Neuron (in vitro differentiated cells): ENCODE results near the gene CYS1.
A peak's percentile ranks its signal among the peaks of the same experiment; 100 is the strongest.

Experiments
- H2AFZ ChIP-seq: one replicate; pipeline ENCODE4 v1.6.1; 2013; ENCODE audit warnings: low read depth, mild to moderate bottlenecking, inconsistent platforms, low read length, moderate library complexity
- H3K27me3 ChIP-seq: one replicate; pipeline ENCODE4 v1.6.1; 2013; ENCODE audit warnings: low read length; ENCODE audit not compliant: insufficient read depth
- H3K36me3 ChIP-seq: one replicate; pipeline ENCODE4 v1.6.1; 2013; ENCODE audit warnings: low read length; ENCODE audit not compliant: insufficient read depth
- H3K4me1 ChIP-seq: one replicate; pipeline ENCODE4 v1.6.1; 2013; ENCODE audit warnings: low read length; ENCODE audit not compliant: insufficient read depth
- H3K4me3 ChIP-seq: 2 replicates; pipeline ENCODE4 v1.5.1; 2013; ENCODE audit warnings: mild to moderate bottlenecking, low read length, moderate library complexity
- H3K9me3 ChIP-seq: one replicate; pipeline ENCODE4 v1.6.1; 2013; ENCODE audit warnings: low read length

CYS1 gene

GRCh38 chr2:10079870-10080535, at the start of gene CYS1:
Gene CYS1, minus strand, starts transcription at chr2:10080411. Its CDS starts 188 bp downstream, at chr2:10080223.
- Histone ChIP-seq H3K27me3 (peaks cover 64% of the 10 kb centered on the region), H3K9me3 (peaks cover 3% of the 10 kb centered on the region), H3K4me3 (peak within 1 kb of the TSS; percentile 25), H2AFZ (peak within 1 kb of the TSS; percentile 49), H3K36me3 (no peaks in the 10 kb centered on the region), H3K4me1 (peaks cover 6% of the 10 kb centered on the region)

- peaks cover 11% of the 10 kb centered on the region for H3K4me1 ChIP-seq
- no peak overlapping the region for H3K4me3 ChIP-seq
- no peaks in the 10 kb centered on the region for H3K9me3 ChIP-seq
- H3K36me3 ChIP-seq = peaks cover 69% of the 10 kb centered on the region
- no peaks in the 10 kb centered on the region for H3K27me3 ChIP-seq
- H2AFZ ChIP-seq = no peak overlapping the region
Measured at GRCh38 chr2:10129490-10129889, 49.3 kb upstream of the CYS1 start.

- Histone ChIP-seq H2AFZ (no peak overlapping the region), H3K36me3 (peaks cover 73% of the 10 kb centered on the region), H3K9me3 (no peaks in the 10 kb centered on the region), H3K4me1 (peaks cover 19% of the 10 kb centered on the region), H3K27me3 (no peaks in the 10 kb centered on the region), H3K4me3 (no peak overlapping the region)
Measured at GRCh38 chr2:10128420-10128819, 48.2 kb upstream of the CYS1 start.

- Histone ChIP-seq H3K36me3 (peaks cover 58% of the 10 kb centered on the region), H3K9me3 (no peaks in the 10 kb centered on the region), H3K4me3 (no peak overlapping the region), H3K27me3 (no peaks in the 10 kb centered on the region), H3K4me1 (peaks cover 26% of the 10 kb centered on the region), H2AFZ (no peak overlapping the region)
Measured at GRCh38 chr2:10126632-10127026, 46.4 kb upstream of the CYS1 start.

- Histone ChIP-seq H3K36me3 (peaks cover 54% of the 10 kb centered on the region), H2AFZ (no peak overlapping the region), H3K4me3 (no peak overlapping the region), H3K27me3 (no peaks in the 10 kb centered on the region), H3K4me1 (peaks cover 28% of the 10 kb centered on the region), H3K9me3 (no peaks in the 10 kb centered on the region)
Measured at GRCh38 chr2:10125842-10126631, 45.8 kb upstream of the CYS1 start.

- Histone ChIP-seq H3K36me3 (peaks cover 44% of the 10 kb centered on the region), H3K27me3 (no peaks in the 10 kb centered on the region), H3K9me3 (no peaks in the 10 kb centered on the region), H3K4me3 (peak overlapping the region; percentile 87), H3K4me1 (peaks cover 30% of the 10 kb centered on the region), H2AFZ (no peak overlapping the region)
Measured at GRCh38 chr2:10124538-10125045, 44.4 kb upstream of the CYS1 start.

- H3K27me3 ChIP-seq = no peaks in the 10 kb centered on the region
- peak overlapping the region; percentile 49 for H2AFZ ChIP-seq
- peaks cover 31% of the 10 kb centered on the region for H3K36me3 ChIP-seq
Measured at GRCh38 chr2:10123281-10123680, 43.1 kb upstream of the CYS1 start.

GRCh38 chr2:10122500-10123280, 42.5 kb upstream of the CYS1 start, which contains the start of gene RRM2:
Gene RRM2, plus strand, starts transcription at chr2:10122739. Its CDS starts 60 bp downstream, at chr2:10122799.
- Histone ChIP-seq H3K27me3 (no peaks in the 10 kb centered on the region), H2AFZ (peak within 1 kb of the TSS; percentile 49), H3K36me3 (peaks cover 26% of the 10 kb centered on the region), H3K9me3 (no peaks in the 10 kb centered on the region), H3K4me1 (peaks cover 25% of the 10 kb centered on the region), H3K4me3 (peak within 1 kb of the TSS; percentile 87)

More at GRCh38 chr2:10123281-10123680, 43.1 kb upstream of the CYS1 start:
- peaks cover 25% of the 10 kb centered on the region for H3K4me1 ChIP-seq
- H3K9me3 ChIP-seq = no peaks in the 10 kb centered on the region
- peak overlapping the region; percentile 87 for H3K4me3 ChIP-seq

- peaks cover 13% of the 10 kb centered on the region for H3K36me3 ChIP-seq
- no peaks in the 10 kb centered on the region for H3K9me3 ChIP-seq
Measured at GRCh38 chr2:10120877-10121574, 40.8 kb upstream of the CYS1 start.

GRCh38 chr2:10120158-10120876, 40.1 kb upstream of the CYS1 start:
- Histone ChIP-seq H3K4me1 (peaks cover 25% of the 10 kb centered on the region), H3K9me3 (no peaks in the 10 kb centered on the region), H3K27me3 (no peaks in the 10 kb centered on the region), H2AFZ (peak overlapping the region; percentile 75), H3K4me3 (peak overlapping the region; percentile 87), H3K36me3 (peaks cover 9% of the 10 kb centered on the region)

More at GRCh38 chr2:10120877-10121574, 40.8 kb upstream of the CYS1 start:
- Histone ChIP-seq H3K27me3 (no peaks in the 10 kb centered on the region), H3K4me1 (peaks cover 25% of the 10 kb centered on the region), H3K4me3 (peak overlapping the region; percentile 87), H2AFZ (peak overlapping the region; percentile 75)

GRCh38 chr2:10119601-10120157, 39.5 kb upstream of the CYS1 start:
- Histone ChIP-seq H3K4me3 (peak overlapping the region; percentile 87), H3K27me3 (no peaks in the 10 kb centered on the region), H3K36me3 (peaks cover 4% of the 10 kb centered on the region), H3K9me3 (no peaks in the 10 kb centered on the region), H3K4me1 (peaks cover 19% of the 10 kb centered on the region), H2AFZ (peak overlapping the region; percentile 75)

- H3K4me3 ChIP-seq = no peak overlapping the region
- H3K4me1 ChIP-seq = peaks cover 15% of the 10 kb centered on the region
- no peak overlapping the region for H2AFZ ChIP-seq
- no peaks in the 10 kb centered on the region for H3K27me3 ChIP-seq
- H3K36me3 ChIP-seq = peaks cover 4% of the 10 kb centered on the region
- no peaks in the 10 kb centered on the region for H3K9me3 ChIP-seq
Measured at GRCh38 chr2:10119027-10119325, 38.8 kb upstream of the CYS1 start.
